HUDEP-2 (cell line): ENCODE results near the gene ZNF740.

Source experiments
- DNase-seq, 76 experiments: peaks; one replicate each; lab custom pipeline; 2025; ENCODE audit not compliant: unreplicated experiment in 76 of 76; lab: John Stamatoyannopoulos, UW

Gene ZNF740

DNA sequence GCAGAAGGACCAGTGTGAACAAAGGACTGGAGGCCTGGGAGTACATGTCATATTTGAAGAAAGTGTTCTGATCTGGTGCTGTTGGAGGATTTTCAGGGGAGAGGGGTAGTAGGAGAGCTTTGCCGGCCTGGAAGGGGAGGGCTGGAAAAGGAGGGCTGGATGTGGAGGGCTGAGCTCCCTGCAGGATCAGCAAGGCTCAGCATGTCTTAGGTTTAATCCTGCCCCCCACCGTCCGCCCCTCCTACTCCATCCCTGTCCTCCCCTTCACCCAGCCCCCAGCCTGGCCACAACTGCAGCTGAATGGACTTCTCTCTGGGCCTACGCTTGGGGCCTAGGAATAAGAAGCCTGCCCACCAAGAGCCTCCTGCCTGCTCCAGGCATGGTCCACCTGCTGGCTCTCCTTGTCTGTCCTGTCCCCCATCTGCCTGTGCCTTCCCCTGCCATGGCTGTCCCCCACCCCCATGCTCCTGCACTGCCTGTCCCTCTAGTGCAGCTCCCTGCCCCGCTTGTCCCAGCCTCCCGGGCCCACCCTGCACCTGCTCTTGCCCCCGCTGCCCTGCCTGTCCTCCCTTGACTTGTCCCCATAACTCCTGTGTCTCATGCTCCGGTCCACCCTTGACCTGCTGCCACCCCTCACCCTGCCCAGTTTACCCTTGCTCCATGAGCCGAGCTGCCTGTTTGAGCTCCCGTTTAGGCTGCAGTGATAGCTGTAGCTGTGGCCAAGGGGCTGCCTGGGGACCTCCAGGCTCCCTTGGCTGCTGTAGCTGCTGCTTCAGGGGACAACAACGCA lies 61.3 kb downstream of the ZNF740 start:
- no peak for DNase-seq

- DNase-seq = peak in 22 of 76 experiments; percentile 5 to 46 (median 20)
These were observed 63.8 kb downstream of the ZNF740 start for GRCh38 chr12:53244337-53244736.
